SK-N-SH treated with all-trans-retinoic acid at 6 μM for 48 hours (cell line): ENCODE measurements around the gene GPR42.

ENCODE experiments used
- ATAC-seq: fragments of 200-7000 bp; cut with Tn5 transposase; 3 replicates; pipeline ENCODE4 v1.9.1; 2020; ENCODE audit warnings: mild to moderate bottlenecking, moderate library complexity
- BACH2 ChIP-seq: fragments of 250-450 bp; sonication (Bioruptor Pico); IDR thresholded peaks from 2 replicates; pipeline ENCODE4 v1.9.0; 2021; ENCODE audit warnings: mild to moderate bottlenecking, borderline replicate concordance
- CREB5 ChIP-seq: fragments of 250-450 bp; sonication (Bioruptor Pico); IDR thresholded peaks from 2 replicates; pipeline ENCODE4 v1.5.1; 2020; ENCODE audit warnings: low read depth, mild to moderate bottlenecking, moderate library complexity
- CSRNP3 ChIP-seq: fragments of 250-450 bp; sonication (Bioruptor Pico); IDR thresholded peaks from 2 replicates; pipeline ENCODE4 v1.5.1; 2021; ENCODE audit warnings: mild to moderate bottlenecking, moderate library complexity
- GLIS3 ChIP-seq: fragments of 250-450 bp; sonication (Bioruptor Pico); IDR thresholded peaks from 2 replicates; pipeline ENCODE4 v1.5.0; 2020; ENCODE audit warnings: mild to moderate bottlenecking, moderate library complexity
- ISL1 ChIP-seq: fragments of 250-450 bp; sonication (Bioruptor Pico); IDR thresholded peaks from 2 replicates; pipeline ENCODE4 v2.1.2; 2022; ENCODE audit warnings: mild to moderate bottlenecking, moderate library complexity
- OSR1 ChIP-seq: fragments of 250-450 bp; sonication (Bioruptor Pico); IDR thresholded peaks from 2 replicates; pipeline ENCODE4 v1.8.0; 2022; ENCODE audit warnings: moderate library complexity, mild to moderate bottlenecking, inconsistent platforms
- PATZ1 ChIP-seq: fragments of 250-450 bp; sonication (Bioruptor Pico); IDR thresholded peaks from 2 replicates; pipeline ENCODE4 v1.8.0; 2020; ENCODE audit warnings: mild to moderate bottlenecking, moderate library complexity, borderline replicate concordance
- POU6F1 ChIP-seq: fragments of 250-450 bp; sonication (Bioruptor Pico); IDR thresholded peaks from 2 replicates; pipeline ENCODE4 v1.8.0; 2021; ENCODE audit warnings: low read depth, mild to moderate bottlenecking, moderate library complexity, borderline replicate concordance
- SNAI2 ChIP-seq: fragments of 250-450 bp; sonication (Bioruptor Pico); IDR thresholded peaks from 2 replicates; pipeline ENCODE4 v1.5.0; 2020; ENCODE audit warnings: mild to moderate bottlenecking, moderate library complexity
- TCF4 ChIP-seq: fragments of 250-450 bp; sonication (Bioruptor Pico); IDR thresholded peaks from 2 replicates; pipeline ENCODE4 v1.8.0; 2021; ENCODE audit warnings: mild to moderate bottlenecking, moderate library complexity, borderline replicate concordance
- TOX ChIP-seq: fragments of 250-450 bp; sonication (Bioruptor Pico); IDR thresholded peaks from 2 replicates; pipeline ENCODE4 v1.8.0; 2021; ENCODE audit warnings: mild to moderate bottlenecking, moderate library complexity, borderline replicate concordance
- TSHZ2 ChIP-seq: fragments of 250-450 bp; sonication (Bioruptor Pico); IDR thresholded peaks from 2 replicates; pipeline ENCODE4 v1.5.0; 2020; ENCODE audit warnings: mild to moderate bottlenecking, moderate library complexity
- ZC3H10 ChIP-seq: fragments of 250-450 bp; sonication (Bioruptor Pico); IDR thresholded peaks from 2 replicates; pipeline ENCODE4 v1.5.1; 2021; ENCODE audit warnings: mild to moderate bottlenecking, moderate library complexity
- ZFP3 ChIP-seq: fragments of 250-450 bp; sonication (Bioruptor Pico); IDR thresholded peaks from 2 replicates; pipeline ENCODE4 v1.5.0; 2020; ENCODE audit warnings: mild to moderate bottlenecking, moderate library complexity
- ZFP30 ChIP-seq: fragments of 450-650 bp; formaldehyde crosslinking; IDR thresholded peaks from 2 replicates; pipeline ENCODE4 v1.5.0; 2022; ENCODE audit warnings: mild to moderate bottlenecking, moderate library complexity
- ZNF565 ChIP-seq: fragments of 450-650 bp; formaldehyde crosslinking; conservative IDR thresholded peaks from 2 replicates; pipeline ENCODE4 v1.5.0; 2020; ENCODE audit warnings: low read depth, mild to moderate bottlenecking, moderate library complexity
- ZNF70 ChIP-seq: fragments of 450-650 bp; formaldehyde crosslinking; IDR thresholded peaks from 2 replicates; pipeline ENCODE4 v1.5.0; 2020; ENCODE audit warnings: mild to moderate bottlenecking, moderate library complexity
- ZNF8 ChIP-seq: fragments of 450-650 bp; formaldehyde crosslinking; IDR thresholded peaks from 2 replicates; pipeline ENCODE4 v1.5.0; 2020; ENCODE audit warnings: mild to moderate bottlenecking, moderate library complexity

Gene GPR42

GRCh38 chr19:35409191-35409590, 38.3 kb downstream of the GPR42 start:
- TF ChIP-seq OSR1 (CRISPR knock-in tag) = no peak
- no peak for TF ChIP-seq CREB5
- TF ChIP-seq ISL1 (CRISPR knock-in tag) = no peak
- TF ChIP-seq TSHZ2 (CRISPR knock-in tag) = no peak
- no peak for TF ChIP-seq ZNF565 (CRISPR knock-in tag)
- TF ChIP-seq TCF4 = no peak
- TF ChIP-seq ZFP30 (CRISPR knock-in tag) = no peak
- TF ChIP-seq GLIS3 (CRISPR knock-in tag) = no peak
- no peak for TF ChIP-seq SNAI2 (CRISPR knock-in tag)
- no peak for TF ChIP-seq ZNF8 (CRISPR knock-in tag)
- no peak for TF ChIP-seq ZNF70
- TF ChIP-seq PATZ1 = no peak
- no peak for TF ChIP-seq POU6F1 (CRISPR knock-in tag)
- no peak for TF ChIP-seq ZFP3 (CRISPR knock-in tag)
- no peak for TF ChIP-seq TOX (CRISPR knock-in tag)
- TF ChIP-seq BACH2 = no peak

GRCh38 chr19:35410487-35410886, 39.6 kb downstream of the GPR42 start:
- no peak for ATAC-seq
- TF ChIP-seq ZNF70 (no peak), ZC3H10 (no peak), TOX (CRISPR knock-in tag) (no peak), ZFP30 (CRISPR knock-in tag) (no peak), TSHZ2 (CRISPR knock-in tag) (no peak), ZNF8 (CRISPR knock-in tag) (no peak)
- TF ChIP-seq, all 23 proteins: peak for 0

More at GRCh38 chr19:35409191-35409590, 38.3 kb downstream of the GPR42 start:
- no peak for ATAC-seq

- ATAC-seq = no peak
- TF ChIP-seq CREB5 (no peak), CSRNP3 (no peak)
Measured at GRCh38 chr19:35414442-35414841, 43.6 kb downstream of the GPR42 start.
